Panc1 (cell line): ENCODE results near the gene FASTKD2.

ENCODE experiments used
- POLR2AphosphoS5 ChIP-seq: IDR thresholded peaks from 2 replicates; pipeline ENCODE4 v1.6.1; 2012; ENCODE audit warnings: mild to moderate bottlenecking, low read depth, low read length, moderate library complexity
- TF ChIP-seq, protein P1 (sequence below), 2 experiments: IDR thresholded peaks; 2 replicates each; pipeline ENCODE4 v1.6.1; 2011 to 2012; ENCODE audit warnings: low read depth in 2 of 2, control low read depth in 1 of 2, low read length in 1 of 2, mild to moderate bottlenecking in 1 of 2, moderate library complexity in 1 of 2; ENCODE audit not compliant: insufficient read depth in 1 of 2
- TF ChIP-seq, protein P2 (sequence below): fragments of 450-650 bp; IDR thresholded peaks from 2 replicates; pipeline ENCODE4 v1.5.1; 2017; ENCODE audit warnings: mild to moderate bottlenecking

DNA sequence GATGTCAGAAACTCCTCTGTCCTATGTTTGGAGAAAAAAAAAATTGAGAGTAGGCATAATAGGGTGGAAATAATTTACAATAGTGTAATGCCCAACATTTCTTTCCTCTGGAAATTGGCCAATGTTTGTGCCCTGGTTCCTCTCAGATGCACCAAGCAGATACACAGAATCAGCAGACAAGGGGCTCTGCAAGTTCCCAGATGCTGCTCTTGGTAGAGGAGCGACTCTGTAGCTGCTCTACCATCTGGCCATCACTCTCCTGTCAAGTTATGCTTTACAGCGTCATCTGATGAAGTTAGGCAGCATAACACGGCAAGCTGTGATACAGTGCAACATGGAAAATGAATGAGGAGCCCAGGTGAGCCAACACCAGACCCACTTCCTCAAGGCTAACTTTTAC is 48.8 kb upstream of the FASTKD2 start:
- TF ChIP-seq, protein P1, sequence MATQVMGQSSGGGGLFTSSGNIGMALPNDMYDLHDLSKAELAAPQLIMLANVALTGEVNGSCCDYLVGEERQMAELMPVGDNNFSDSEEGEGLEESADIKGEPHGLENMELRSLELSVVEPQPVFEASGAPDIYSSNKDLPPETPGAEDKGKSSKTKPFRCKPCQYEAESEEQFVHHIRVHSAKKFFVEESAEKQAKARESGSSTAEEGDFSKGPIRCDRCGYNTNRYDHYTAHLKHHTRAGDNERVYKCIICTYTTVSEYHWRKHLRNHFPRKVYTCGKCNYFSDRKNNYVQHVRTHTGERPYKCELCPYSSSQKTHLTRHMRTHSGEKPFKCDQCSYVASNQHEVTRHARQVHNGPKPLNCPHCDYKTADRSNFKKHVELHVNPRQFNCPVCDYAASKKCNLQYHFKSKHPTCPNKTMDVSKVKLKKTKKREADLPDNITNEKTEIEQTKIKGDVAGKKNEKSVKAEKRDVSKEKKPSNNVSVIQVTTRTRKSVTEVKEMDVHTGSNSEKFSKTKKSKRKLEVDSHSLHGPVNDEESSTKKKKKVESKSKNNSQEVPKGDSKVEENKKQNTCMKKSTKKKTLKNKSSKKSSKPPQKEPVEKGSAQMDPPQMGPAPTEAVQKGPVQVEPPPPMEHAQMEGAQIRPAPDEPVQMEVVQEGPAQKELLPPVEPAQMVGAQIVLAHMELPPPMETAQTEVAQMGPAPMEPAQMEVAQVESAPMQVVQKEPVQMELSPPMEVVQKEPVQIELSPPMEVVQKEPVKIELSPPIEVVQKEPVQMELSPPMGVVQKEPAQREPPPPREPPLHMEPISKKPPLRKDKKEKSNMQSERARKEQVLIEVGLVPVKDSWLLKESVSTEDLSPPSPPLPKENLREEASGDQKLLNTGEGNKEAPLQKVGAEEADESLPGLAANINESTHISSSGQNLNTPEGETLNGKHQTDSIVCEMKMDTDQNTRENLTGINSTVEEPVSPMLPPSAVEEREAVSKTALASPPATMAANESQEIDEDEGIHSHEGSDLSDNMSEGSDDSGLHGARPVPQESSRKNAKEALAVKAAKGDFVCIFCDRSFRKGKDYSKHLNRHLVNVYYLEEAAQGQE (IDR thresholded peaks at IDR 0.05; ENCODE audit: insufficient read depth in 1 of 2, low read depth in 2 of 2, low read length in 1 of 2): no peak
- TF ChIP-seq, protein P2, sequence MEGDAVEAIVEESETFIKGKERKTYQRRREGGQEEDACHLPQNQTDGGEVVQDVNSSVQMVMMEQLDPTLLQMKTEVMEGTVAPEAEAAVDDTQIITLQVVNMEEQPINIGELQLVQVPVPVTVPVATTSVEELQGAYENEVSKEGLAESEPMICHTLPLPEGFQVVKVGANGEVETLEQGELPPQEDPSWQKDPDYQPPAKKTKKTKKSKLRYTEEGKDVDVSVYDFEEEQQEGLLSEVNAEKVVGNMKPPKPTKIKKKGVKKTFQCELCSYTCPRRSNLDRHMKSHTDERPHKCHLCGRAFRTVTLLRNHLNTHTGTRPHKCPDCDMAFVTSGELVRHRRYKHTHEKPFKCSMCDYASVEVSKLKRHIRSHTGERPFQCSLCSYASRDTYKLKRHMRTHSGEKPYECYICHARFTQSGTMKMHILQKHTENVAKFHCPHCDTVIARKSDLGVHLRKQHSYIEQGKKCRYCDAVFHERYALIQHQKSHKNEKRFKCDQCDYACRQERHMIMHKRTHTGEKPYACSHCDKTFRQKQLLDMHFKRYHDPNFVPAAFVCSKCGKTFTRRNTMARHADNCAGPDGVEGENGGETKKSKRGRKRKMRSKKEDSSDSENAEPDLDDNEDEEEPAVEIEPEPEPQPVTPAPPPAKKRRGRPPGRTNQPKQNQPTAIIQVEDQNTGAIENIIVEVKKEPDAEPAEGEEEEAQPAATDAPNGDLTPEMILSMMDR: no peak
- TF ChIP-seq POLR2AphosphoS5: no peak
